Testis (tissue), 2 donors: Measurements from ENCODE around the gene AKNA.

Source experiments
- POLR2A ChIP-seq: fragments of 450-650 bp; IDR thresholded peaks from one replicate; pipeline ENCODE4 v1.6.1; 2017; ENCODE audit warnings: antibody characterized with exemption, mild to moderate bottlenecking, moderate library complexity
- TF ChIP-seq, protein P1 (sequence below), 3 experiments: fragments of 450-650 bp in 2 of 3; fragments of 200-600 bp in 1 of 3; sonication (generic) in 1 of 3; IDR thresholded peaks; one replicate each; pipeline ENCODE4 v1.5.1; 2016 to 2019; ENCODE audit warnings: antibody characterized with exemption in 3 of 3, mild to moderate bottlenecking in 2 of 3, moderate library complexity in 1 of 3

DNA sequence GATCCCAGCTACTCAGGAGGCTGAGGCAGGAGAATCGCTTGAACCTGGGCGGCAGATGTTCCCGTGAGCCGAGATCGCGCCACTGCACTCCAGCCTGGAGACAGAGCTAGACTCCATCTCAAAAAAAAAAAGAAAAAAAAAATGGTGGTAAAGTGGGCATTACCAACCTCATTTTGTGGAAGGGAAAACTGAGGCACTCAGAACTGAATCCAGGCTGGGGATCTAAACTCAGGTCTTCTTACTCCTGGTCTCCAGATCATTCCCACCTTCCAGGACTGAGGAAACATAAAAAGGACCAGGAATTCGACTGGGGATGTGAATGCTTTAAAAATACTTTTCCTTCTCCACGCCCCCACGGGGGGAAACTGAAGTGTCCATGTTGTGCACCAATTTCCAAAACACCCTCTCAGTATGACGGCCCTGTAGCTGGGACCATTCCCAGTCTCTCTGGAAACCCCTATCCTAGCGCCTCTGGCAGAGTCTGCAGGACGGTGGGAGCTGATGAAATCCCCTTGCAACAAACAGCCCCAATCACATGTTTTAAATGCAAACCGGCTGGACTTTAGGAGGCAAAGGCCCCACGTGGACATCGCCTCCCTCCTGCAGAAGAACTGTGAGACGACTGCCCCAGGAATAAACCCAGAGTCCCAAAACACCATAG lies 8.9 kb upstream of the AKNA start:
- no peak for TF ChIP-seq POLR2A
- TF ChIP-seq, protein P1, sequence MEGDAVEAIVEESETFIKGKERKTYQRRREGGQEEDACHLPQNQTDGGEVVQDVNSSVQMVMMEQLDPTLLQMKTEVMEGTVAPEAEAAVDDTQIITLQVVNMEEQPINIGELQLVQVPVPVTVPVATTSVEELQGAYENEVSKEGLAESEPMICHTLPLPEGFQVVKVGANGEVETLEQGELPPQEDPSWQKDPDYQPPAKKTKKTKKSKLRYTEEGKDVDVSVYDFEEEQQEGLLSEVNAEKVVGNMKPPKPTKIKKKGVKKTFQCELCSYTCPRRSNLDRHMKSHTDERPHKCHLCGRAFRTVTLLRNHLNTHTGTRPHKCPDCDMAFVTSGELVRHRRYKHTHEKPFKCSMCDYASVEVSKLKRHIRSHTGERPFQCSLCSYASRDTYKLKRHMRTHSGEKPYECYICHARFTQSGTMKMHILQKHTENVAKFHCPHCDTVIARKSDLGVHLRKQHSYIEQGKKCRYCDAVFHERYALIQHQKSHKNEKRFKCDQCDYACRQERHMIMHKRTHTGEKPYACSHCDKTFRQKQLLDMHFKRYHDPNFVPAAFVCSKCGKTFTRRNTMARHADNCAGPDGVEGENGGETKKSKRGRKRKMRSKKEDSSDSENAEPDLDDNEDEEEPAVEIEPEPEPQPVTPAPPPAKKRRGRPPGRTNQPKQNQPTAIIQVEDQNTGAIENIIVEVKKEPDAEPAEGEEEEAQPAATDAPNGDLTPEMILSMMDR (IDR thresholded peaks at IDR 0.05): no peak
